ENCODE data around the gene CDC37L1.
A peak's percentile ranks its signal among the peaks of the same experiment; 100 is the strongest.

- TF ChIP-seq, protein P1, sequence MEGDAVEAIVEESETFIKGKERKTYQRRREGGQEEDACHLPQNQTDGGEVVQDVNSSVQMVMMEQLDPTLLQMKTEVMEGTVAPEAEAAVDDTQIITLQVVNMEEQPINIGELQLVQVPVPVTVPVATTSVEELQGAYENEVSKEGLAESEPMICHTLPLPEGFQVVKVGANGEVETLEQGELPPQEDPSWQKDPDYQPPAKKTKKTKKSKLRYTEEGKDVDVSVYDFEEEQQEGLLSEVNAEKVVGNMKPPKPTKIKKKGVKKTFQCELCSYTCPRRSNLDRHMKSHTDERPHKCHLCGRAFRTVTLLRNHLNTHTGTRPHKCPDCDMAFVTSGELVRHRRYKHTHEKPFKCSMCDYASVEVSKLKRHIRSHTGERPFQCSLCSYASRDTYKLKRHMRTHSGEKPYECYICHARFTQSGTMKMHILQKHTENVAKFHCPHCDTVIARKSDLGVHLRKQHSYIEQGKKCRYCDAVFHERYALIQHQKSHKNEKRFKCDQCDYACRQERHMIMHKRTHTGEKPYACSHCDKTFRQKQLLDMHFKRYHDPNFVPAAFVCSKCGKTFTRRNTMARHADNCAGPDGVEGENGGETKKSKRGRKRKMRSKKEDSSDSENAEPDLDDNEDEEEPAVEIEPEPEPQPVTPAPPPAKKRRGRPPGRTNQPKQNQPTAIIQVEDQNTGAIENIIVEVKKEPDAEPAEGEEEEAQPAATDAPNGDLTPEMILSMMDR (IDR thresholded peaks at IDR 0.05; ENCODE audit: low read depth, low read length): peak; percentile 35
- TF ChIP-seq MAX (IDR thresholded peaks at IDR 0.05; ENCODE audit: low read depth, low read length) (peak; percentile 92), POLR2A (IDR thresholded peaks at IDR 0.05; ENCODE audit: extremely low read depth, insufficient read length) (peak; percentile 100)
Measured at GRCh38 chr9:4679268-4680172, at the start of gene CDC37L1.
